Stimulated activated CD4-positive, alpha-beta T cell treated with anti-CD3 and anti-CD28 coated beads, Interleukin-1b, Interleukin-23, amount 100 ng/mL, for 4 hours (primary cell): ENCODE data around the gene CIBAR2.
"Not testable (repeated sequence)": the region's sequence is repeated elsewhere in the genome, so short reads cannot be mapped to it uniquely, and the experiment has no call there.

Experiments used
- DNase-seq, 2 donors: peaks; one replicate each; pipeline ENCODE4 v3.0.0-alpha.2; 2020; ENCODE audit warnings: low read depth in 2 of 2

The CIBAR2 gene

GRCh38 chr16:85128079-85128837, 16.0 kb upstream of the CIBAR2 start:
- no peak for DNase-seq

GRCh38 chr16:85127379-85127723, 15.1 kb upstream of the CIBAR2 start:
- no peak for DNase-seq

- peak; percentile 48 to 54 for DNase-seq
These were observed 14.6 kb upstream of the CIBAR2 start for GRCh38 chr16:85126705-85127378.

- DNase-seq, result no peak
These were observed 14.1 kb upstream of the CIBAR2 start for GRCh38 chr16:85126394-85126704.

GRCh38 chr16:85125570-85126393, 13.5 kb upstream of the CIBAR2 start:
- no peak for DNase-seq

- no peak for DNase-seq
These were observed 12.5 kb upstream of the CIBAR2 start for GRCh38 chr16:85124636-85125346.

- DNase-seq, result no peak
These were observed 11.8 kb upstream of the CIBAR2 start for GRCh38 chr16:85123891-85124635.

- not testable (repeated sequence) for DNase-seq
These were observed 11.2 kb upstream of the CIBAR2 start for GRCh38 chr16:85123441-85123840.

GRCh38 chr16:85120006-85120340, 7.7 kb upstream of the CIBAR2 start:
- no peak for DNase-seq

GRCh38 chr16:85117418-85117817, 5.1 kb upstream of the CIBAR2 start:
- DNase-seq, result no peak

- DNase-seq, result peak; percentile 75 to 83
These were observed 2.8 kb upstream of the CIBAR2 start for GRCh38 chr16:85114909-85115567.

GRCh38 chr16:85113913-85114312, 1.6 kb upstream of the CIBAR2 start:
- DNase-seq, result no peak

- DNase-seq, result no peak
These were observed 979 bp upstream of the CIBAR2 start for GRCh38 chr16:85113168-85113733.

- DNase-seq, result no peak
These were observed 1.1 kb downstream of the CIBAR2 start for GRCh38 chr16:85111184-85111583.

GRCh38 chr16:85110105-85110504, 2.2 kb downstream of the CIBAR2 start:
- no peak for DNase-seq

- DNase-seq, result no peak
These were observed 4.7 kb downstream of the CIBAR2 start for GRCh38 chr16:85107532-85107931.

GRCh38 chr16:85107083-85107482, 5.2 kb downstream of the CIBAR2 start:
- DNase-seq, result no peak

- DNase-seq, result no peak
These were observed 6.8 kb downstream of the CIBAR2 start for GRCh38 chr16:85105475-85105874.

- no peak for DNase-seq
These were observed 7.4 kb downstream of the CIBAR2 start for GRCh38 chr16:85104821-85105391.

- no peak for DNase-seq
These were observed 8.1 kb downstream of the CIBAR2 start for GRCh38 chr16:85104147-85104546.
